HG03135 (cell line): ENCODE measurements around the gene MGMT.

Source experiments
- ATAC-seq: cut with Tn5 transposase; IDR thresholded peaks from one replicate; pipeline ENCODE4 v1.9.1; 2021; ENCODE audit warnings: mild to moderate bottlenecking, moderate library complexity; ENCODE audit not compliant: unreplicated experiment

Gene MGMT

DNA sequence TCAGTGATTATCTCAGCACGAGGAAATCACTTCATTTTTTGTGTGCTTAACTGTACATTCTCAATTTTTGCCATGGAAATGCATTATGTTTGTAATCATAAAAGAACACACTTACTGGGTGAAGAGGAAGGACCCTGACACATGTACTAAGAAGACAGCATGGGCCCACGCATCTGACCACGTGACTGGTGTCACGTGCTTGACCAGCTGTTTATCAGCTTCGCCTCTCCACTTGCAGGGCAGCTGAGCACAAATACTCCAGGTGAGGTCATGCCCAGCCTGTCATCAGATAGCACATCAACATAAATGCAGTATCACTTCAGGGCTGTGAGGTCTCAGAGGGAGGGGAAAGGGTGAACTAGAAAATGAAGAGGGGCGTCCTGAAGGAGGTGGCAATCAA lies 317.2 kb downstream of the MGMT start:
- no peak for ATAC-seq

DNA sequence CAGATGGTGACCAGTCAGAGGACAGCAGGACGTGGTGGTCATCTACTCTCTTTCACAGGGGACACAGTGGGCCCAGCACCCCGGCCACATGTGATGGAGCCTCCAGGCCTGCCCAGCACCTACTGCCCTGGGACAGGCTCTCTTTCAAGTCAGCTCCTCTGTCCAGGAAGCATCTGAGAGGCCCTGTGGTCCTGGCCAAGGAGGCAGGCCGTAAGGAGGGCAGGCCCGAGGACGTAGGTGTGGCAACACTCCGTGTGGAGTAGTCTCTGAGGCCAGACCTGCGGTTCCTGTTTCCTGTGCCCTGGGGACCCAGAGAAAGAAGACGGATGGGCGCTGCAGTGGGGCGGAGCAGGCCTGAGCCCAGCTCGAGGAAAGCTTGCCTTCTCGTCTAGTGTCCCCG lies 317.9 kb downstream of the MGMT start:
- no peak for ATAC-seq

DNA sequence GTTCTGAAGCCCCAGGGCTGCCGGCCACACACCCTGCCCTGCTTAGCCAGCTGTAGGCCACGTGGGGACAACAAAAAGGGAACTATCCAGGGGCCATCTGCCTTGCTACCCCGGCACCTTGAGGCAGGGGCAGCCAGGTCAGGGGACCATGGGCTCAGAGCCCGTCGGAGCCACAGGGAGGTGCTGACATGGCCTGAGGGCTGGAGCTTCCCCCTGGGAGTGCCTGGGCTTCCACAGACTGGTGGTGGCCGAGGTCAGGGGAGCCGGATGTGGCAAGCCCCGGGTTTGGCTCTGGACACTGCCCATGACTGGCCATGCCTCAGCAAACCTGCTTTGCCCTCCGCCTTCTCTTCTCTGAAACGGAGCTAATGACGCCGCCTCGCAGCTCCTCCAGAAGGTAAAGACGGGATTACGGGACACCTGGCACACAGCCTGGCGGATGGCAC lies 318.5 kb downstream of the MGMT start:
- ATAC-seq, result no peak

DNA sequence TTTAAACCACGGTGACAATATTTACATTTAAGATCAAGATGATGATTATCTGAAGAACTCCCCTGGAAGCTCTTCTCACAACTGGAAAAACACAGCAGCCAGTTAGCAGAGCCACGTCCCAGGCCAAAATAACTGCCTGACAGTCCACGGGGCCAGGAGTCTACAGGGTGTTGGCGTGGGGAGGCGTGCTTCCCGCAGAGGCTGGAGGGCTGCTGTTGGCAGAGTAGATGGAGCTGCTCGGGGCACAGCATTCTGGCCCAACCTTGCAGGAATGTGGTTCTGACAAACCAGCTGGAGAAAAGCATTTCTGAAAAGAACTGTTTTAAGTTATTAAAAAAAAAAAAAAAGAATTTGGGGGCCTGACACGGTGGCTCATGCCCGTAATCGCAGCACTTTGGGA lies 319.2 kb downstream of the MGMT start:
- no peak for ATAC-seq

DNA sequence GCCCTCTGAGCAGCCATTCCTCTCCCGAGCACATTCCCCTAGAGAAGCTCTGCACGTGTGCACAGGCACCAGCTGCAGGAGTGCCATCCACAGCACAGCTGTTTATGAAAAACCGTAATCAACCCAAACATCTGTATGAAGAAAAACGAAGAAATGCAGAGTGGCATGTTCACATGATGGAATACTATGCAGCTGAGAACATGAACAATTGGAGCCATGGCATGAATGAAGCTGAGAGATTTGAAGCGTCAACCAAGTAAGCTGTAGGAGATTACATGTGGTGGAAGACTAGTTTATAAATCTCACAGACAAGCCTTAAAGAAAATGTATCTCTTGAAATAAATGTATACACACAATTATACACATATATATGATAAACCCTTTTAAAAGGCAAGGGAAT lies 320.5 kb downstream of the MGMT start:
- ATAC-seq, result no peak

DNA sequence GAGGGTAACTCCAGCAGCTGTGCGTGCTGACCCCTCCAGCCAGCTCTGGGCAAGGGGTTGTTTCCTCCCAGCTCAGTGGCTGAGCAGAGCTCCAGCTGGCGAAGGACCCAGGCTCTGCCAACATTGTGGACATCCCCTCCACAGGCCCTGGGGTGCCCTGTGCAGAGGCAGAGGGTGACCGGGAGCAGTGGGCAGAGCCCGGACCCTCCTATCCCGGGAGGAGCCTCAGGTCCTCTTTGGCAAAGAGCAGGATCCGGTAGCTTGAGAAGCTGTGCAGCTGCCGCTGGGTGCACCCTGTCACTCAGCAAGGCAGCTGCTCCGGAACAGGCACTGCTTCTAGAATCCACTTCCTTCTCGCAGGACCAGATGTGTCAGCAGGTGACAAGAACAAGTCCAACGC lies 321.2 kb downstream of the MGMT start:
- ATAC-seq, result no peak

DNA sequence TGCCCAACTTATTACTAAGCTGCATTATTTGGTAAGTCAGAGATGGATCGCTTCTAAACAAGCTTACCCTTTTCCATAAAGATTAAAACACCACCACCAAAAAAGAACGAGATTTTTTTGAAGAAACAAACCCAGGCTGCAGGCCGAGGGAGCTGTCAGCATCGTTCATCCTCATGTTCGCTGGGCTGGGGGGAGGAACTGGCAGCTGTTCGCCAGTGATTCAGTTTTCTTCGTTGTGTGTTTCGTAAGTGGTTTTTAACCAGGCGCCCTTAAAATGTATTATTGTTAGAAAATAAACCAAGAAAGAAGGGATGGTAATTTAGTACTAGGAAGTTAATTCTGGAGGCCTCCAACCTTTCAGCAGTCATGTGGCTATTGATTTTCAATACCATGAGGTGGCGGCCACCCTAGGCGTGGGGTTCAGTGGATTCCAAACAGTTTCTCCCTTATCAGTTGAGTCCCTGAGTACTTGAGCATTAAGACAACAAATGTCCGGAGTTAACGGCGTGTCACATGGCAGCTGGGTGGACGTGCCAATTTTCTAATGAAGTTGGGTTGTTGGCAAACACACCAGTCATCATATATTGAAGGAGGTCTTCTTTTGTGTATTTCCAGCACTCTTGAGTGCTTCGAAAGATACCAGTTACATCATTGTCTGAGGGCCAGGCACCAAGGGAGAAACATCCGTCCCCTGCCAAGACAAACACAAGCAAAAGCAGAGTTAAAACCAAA lies 323.8 kb downstream of the MGMT start:
- no peak for ATAC-seq

DNA sequence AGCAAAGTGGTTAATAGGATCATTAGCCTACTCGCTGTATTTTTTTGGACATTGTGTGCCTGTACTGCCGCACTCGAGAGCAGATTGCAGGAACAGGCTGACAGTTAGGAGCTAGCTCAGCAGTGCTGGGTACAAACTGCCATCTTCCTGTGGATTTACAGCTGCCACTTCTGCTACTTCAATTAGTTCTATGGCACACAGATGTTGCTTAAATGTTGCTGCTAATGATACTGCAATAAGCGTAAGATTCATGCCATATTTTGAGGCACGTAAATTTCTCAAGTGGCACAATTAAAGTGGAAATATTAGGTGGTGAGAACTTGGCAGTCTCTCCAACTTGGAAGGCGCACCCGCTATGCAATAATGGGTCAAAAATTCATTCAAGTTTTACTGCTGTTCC lies 325.1 kb downstream of the MGMT start:
- no peak for ATAC-seq

DNA sequence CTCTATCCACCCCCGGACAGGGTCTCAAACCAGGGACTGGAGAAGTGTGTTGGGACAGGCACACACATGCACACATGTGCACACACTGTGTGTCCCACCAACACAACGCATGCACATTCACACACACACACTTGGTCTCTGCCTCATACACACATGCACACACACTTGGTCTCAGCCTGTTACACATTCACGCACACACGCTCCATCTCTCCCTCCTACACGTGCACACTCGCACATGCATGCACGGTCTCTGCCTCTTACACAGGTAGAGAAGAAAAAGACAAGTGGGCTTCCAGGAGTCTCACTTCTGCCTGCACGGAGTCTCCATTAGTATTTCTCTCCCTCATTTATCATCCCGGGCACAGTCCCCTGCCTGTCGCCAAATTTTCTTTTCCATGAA lies 325.8 kb downstream of the MGMT start:
- ATAC-seq, result no peak

DNA sequence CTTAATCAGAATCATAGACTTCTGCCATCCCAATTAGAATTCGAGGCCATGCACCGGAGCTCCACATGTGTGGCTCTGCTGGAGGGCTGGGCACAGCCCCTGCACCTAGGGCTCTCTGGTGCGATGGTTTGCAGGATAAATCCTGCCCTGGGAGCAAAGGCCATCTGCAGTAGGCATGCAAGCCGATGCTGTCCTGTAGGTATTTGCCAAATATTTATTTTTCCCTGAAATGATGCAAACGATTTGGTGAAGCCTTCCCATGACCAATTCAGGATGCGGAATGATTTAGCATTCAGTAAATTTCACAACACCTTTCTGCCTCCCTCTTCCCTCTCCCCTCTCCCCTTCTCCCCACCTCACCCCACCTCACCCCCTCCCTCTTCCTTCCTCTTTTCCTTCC lies 326.4 kb downstream of the MGMT start:
- no peak for ATAC-seq

DNA sequence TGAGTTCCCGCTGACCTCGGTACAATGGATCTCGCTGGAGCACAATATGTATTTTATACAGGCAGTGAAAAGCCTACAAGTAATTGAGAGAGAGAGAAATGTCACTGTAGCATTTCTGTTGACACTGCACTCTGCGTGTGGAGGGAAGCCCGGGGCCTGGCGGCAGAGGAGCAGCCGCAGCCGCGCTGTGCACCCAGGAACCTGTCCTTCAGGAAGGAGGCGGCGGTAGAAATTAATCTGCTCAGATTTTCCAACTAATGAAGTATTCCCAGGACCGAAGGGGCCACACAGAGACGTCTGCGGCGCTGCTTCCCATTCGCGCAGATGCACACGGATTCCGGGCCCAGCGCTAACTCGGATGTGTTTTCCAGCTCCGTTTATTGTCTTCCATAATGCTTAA lies 327.0 kb downstream of the MGMT start:
- no peak for ATAC-seq

DNA sequence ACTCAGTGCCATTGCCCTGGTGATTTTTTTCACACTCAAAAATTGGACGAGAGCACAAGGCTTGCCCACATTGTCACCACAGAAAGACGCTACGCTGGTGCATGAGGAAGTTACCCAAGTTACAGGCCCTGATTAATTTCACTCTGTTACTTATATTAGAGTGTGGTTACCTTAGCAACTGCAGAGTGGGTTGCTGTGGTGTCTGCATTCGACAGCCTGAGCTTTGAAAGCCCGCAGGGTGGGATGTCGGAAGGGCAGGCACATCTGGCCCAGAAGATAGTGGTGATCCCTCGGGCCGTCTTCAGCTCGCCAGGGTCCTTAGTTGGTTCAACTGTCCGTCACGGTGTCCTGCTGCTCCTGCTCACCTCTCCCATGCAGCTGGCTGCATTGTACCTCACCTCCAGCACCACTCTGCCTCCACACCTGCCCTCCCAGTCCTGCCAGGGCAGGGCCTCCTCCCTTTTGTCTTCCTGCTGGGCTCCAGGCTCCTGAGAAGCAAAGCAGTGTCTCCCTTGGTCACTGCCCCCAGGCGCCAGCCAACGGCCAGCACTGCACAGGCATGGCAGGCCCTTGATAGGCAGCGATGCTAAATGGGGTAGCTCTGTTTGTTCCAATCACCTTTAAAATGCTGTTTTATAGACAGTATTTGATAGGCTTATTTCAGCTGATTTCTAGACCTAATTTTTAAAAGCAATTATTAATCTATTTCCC lies 329.8 kb downstream of the MGMT start:
- no peak for ATAC-seq

DNA sequence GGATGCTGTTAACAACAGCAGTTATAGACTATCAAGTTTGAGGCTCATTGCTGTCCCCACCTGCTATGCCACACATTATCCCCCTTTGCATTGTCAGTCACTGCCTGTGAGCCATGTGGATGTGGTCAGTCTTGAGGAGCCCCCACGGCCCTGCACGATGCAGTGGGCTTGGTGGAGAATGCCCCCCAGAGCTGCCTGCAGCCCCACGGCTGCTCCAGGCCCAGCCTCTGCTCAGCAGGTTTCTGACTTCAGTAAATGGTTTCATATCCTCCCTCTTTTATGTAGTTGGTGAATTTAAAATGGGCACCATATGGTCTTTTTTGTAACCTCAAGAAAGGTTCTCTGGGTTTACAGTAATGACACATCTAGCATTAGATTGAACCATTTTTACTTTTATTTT lies 332.9 kb downstream of the MGMT start:
- no peak for ATAC-seq

DNA sequence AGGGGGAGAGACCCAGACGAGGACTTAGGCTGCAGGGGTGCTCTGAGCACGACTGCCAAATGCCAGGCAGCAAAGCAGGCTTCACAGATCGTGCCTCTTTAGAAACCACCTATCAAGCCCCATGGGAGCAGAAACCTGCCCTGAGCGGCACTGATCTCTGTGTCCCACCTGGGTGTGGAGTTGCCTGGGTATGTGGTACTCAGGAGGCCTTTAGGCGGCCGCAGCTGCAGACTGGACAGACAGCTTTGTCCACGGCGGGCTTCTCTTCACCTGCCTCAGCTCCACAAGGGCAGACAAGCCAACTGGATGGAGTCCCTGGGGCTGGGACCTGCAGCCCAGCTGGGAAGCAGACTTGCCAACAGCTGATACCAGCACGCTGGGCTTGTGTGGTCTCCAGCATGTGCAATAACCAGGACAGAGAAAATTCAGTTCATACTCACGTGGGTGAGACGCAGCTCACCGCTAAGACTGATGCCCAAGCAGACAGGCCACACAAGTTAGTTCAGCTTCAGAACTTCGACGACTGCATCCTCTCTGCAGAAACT lies 333.8 kb downstream of the MGMT start:
- ATAC-seq, result no peak

DNA sequence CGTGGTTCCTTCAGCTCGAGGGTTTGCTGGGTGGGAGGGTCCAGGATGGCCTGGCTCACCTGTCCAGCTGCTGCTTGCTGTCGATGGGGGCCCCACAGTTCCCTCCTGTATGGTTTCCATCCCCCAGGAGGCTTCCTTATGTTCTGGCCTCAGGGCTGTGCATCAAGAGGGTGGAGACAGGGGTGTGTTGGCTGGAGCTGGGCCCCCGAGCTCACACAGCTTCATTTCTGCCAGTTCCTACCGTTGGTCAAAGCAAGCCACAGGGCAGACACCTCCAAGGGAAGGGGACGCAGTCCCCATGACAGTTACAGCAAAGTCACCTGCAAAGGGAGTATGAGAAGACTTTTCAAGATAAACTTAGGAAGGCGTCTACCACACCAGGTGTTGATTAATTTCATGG lies 340.2 kb downstream of the MGMT start:
- no peak for ATAC-seq

DNA sequence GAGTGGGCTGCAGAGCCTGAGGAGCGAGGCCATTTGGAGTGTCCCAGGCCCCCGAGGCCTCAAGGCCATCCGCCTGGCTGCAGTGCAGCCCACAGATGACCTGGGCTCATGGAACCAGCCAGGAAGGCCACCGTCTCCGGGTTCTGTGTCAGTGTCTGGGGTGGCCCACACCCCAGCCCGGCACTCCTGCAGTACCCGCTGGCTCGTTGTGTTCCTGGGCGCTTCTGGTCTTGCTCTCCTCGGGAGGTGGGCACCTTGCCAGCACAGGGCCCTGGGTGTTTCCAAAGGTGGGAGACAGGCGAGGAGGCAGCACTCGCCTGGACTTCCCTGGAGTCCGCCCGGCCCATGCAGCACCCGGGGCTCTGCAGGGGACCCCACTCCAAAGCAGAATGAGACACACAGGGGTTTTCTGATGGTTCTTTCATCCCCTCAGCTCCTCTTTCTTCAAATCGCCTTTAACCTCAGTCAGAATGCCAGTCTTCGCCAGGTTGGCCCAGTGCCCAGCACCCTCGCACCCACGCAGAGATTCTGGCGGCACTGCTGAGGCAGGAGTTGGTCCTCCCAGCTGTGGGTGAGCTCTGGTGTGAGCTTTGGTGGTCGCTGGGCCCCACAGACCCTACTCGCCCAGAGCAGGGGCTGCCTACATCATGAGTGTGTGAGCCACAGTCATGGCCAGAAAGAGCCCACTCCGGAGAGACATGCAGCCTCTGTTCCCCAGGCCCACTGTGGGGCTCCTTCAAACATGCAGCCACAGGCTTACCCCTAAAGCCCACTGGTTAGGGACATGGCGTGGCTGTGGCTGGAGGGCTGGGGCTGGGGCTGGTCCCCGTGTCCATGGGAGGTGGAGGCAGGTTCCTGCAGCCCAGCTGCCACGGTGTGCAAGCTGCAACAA lies 341.3 kb downstream of the MGMT start:
- no peak for ATAC-seq

DNA sequence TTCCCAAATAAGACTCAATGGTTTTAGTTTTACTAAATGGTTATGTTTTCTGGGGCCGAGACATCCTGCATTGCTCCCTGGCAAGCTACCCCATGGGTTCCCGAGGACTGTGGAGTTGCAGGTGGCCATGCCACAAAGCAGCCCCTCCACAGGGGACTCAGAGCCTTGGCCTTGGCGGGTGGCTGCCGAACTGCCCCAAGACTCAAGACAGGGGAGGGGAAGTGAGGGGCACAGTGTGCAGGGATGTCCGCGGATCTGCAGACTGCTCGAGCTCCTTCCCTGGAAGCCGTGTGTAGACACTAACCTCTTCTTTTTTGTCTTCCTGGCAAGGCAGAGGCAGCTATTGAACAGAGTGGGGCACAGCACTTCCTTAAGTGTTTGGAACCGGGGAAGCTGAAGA lies 342.4 kb downstream of the MGMT start:
- ATAC-seq, result no peak

DNA sequence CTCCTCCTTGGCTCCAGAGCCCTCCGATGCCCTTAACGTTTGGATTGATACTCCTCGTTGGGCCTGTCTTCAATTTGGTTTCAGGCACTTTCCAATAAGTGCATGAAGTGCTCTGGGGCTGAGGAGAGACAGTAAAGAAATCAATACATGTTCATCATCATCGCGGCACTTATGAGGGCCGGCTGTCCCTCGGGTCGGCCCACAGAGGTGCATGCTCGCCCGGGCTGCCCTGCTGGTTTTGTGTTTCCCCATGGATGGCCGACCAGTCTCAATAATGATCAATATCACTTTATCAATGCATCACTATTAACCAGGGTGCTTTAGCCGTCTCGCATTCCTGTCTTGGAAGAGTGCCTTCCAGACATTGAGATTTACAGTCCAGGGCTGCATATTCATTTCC lies 342.8 kb downstream of the MGMT start:
- ATAC-seq, result no peak

DNA sequence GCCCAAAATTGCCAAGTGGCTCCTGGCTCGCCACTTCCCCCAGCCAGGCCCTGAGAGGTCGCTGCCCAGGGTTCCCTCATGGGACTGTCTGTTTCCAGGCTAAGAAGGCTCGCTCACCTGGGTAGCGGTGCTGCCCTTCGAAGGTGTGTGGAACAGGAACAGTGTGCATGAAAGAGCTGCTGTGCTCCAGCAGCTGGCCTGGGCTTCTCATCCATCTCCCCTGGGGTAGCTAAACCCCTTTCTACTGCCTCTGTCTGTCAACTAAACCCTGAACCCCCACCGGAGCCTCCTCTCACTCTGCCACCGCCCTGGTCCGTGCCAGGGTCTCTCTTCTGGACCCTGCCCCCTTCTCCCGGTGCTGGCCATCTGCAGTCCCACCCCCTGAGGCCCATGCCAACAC lies 344.2 kb downstream of the MGMT start:
- ATAC-seq, result no peak

DNA sequence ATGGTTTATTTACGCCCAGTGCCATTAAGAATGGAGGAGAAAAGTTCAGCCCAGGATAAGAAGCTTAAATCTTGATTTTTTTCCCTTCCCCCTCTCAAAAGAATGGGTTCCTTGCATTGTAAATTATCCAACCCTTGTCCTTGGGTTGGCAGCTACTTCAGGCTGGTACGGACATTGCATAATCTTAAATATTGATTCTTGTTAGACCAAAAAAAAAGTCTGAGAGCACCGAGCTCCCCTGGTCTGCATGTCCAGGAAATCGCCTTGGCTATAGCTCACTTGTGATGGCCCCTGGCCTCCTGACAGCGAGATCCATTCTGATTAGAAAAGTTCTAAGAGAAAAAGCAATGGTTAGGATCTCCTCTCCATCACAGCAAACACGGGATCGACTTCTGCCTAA lies 345.4 kb downstream of the MGMT start:
- no peak for ATAC-seq
